GM21576 (cell line): ENCODE results near the gene METTL9.
"Not testable (repeated sequence)": the region's sequence is repeated elsewhere in the genome, so short reads cannot be mapped to it uniquely, and the experiment has no call there.

Source experiments
- ATAC-seq: cut with Tn5 transposase; IDR thresholded peaks from one replicate; pipeline ENCODE4 v1.9.1; 2021; ENCODE audit warnings: mild to moderate bottlenecking, moderate library complexity; ENCODE audit not compliant: unreplicated experiment

METTL9 gene

GRCh38 chr16:21654881-21655280 lies 55.5 kb downstream of the METTL9 start:
- ATAC-seq: no peak

- ATAC-seq: no peak
Observed at GRCh38 chr16:21656795-21657768, 57.7 kb downstream of the METTL9 start.

- no peak for ATAC-seq
Observed at GRCh38 chr16:21659124-21659523, 59.7 kb downstream of the METTL9 start.

- no peak for ATAC-seq
Observed at GRCh38 chr16:21663889-21664647, 64.7 kb downstream of the METTL9 start, which contains the start of gene OTOA. OTOA (plus strand) TSS chr16:21663968; CDS start chr16:21678515, 14,547 bp downstream.

DNA sequence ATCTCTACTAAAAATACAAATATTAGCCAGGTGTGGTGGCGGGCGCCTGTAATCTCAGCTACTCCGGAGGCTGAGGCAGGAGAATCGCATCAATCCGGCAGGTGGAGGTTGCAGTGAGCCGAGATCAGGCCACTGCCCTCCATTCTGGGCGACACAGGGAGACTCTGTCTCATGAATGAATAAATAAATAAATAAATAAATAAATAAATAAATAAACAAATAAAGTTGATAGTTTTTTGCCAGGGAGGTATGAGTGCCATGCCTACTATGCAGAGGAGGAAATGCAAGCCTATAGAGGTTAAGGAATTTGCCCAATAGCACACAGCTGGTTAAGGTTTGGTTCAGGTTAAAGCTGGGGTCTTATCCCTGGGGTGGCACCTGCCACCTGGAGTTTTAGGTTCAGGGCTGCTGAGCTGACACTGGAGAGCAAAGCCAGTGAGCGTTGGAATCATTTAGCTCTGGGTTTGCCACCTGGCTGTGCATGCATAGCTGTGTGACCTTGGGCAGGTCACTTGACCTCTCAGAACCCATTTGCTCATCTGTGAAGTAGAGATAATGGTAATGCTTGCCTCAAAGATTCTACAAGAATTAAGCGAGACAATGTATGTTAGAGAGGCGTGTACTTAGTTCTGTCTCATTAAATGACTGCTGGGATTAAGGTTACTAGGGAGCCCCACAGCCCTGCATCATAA lies 65.6 kb downstream of the METTL9 start:
- ATAC-seq: no peak

DNA sequence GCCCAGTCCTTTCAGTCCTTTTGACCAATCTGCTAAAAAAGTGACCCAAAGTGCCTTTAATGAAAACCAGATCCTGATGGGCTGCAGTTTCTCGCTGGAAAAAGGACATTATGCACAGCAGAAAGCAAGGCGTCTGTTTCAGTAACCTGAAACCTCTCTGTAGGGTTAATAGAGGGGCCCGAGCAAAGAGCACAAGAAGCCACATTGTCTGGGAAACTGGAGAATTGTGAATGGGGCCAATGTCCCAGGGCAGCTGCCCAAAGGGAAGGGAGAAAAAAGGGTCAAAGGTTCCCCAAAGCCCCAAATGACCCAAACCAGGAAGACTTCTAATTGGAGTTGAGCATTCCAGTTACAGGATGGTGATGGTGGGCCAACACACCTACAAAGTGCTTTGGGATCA lies 67.4 kb downstream of the METTL9 start:
- ATAC-seq: no peak

GRCh38 chr16:21667575-21667974 lies 68.2 kb downstream of the METTL9 start:
- no peak for ATAC-seq

DNA sequence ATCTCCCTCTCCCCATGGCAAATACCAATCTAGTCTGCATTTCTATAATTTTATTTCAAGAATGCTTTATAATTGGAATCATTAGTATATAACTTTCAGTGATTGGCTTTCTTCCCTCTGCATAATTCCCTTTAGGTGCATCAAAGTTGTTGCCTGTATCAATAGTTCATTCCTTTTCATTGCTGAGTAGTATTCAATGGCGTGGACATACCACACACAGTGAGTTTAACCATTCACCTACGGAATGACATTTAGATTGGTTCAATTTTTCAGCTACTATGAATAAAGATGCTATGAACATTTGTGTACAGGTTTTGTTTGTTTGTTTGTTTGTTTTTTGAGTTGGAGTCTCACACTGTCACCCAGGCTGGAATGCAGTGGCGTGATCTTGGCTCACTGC lies 74.1 kb downstream of the METTL9 start:
- ATAC-seq: no peak

- ATAC-seq: not testable (repeated sequence)
Observed at GRCh38 chr16:21674456-21674855, 75.1 kb downstream of the METTL9 start.

- not testable (repeated sequence) for ATAC-seq
Observed at GRCh38 chr16:21680714-21681113, 81.3 kb downstream of the METTL9 start.

DNA sequence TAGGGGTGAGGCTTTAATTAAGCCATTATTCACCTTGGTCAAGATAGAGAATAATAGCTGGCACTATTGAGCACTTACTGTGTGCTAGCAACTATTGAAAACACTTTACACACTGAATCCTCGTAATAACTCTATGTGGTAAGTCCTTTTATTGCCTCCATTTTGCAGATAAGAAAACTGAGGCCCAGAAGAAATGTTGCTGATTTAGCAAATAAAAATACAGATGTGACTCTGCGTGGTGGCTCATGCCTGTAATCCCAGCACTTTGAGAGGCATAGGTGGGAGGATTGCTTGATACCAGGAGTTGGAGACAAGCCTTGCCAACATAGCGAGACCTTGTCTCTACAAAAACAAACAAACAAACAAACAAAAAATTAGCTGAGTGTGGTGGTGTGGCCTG lies 83.8 kb downstream of the METTL9 start:
- ATAC-seq: no peak

- no peak for ATAC-seq
Observed at GRCh38 chr16:21684199-21684598, 84.8 kb downstream of the METTL9 start.

- ATAC-seq: no peak
Observed at GRCh38 chr16:21685034-21685455, 85.7 kb downstream of the METTL9 start.

DNA sequence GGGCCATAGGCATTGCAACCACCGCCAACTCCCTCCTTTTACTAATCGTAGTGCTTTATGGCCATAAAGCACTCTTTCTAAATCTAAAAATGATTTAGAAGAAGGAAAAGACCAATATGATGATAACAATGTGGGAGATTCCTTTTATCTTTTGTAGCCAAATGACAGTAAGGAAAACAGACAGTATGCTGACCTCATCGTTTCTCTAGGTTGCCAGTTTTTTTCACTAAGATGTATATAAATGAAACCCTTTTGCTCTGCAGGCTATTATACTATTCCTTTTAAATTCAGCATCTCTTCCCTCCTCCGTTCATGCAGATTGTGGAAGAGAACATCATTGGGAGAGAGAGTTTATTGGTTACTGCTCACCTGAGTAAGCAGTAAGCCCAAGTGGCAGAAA lies 89.7 kb downstream of the METTL9 start:
- no peak for ATAC-seq

DNA sequence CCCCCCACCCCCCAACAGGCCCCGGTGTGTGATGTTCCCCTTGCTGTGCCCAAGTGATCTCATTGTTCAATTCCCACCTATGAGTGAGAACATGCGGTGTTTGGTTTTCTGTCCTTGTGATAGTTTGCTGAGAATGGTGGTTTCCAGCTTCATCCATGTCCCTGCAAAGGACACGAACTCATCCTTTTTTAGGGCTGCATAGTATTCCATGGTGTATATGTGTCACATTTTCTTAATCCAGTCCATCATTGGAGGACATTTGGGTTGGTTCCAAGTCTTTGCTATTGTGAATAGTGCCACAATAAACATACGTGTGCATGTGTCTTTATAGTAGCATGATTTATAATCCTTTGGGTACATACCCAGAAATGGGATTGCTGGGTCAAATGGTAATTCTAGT lies 91.6 kb downstream of the METTL9 start:
- not testable (repeated sequence) for ATAC-seq

- ATAC-seq: no peak
Observed at GRCh38 chr16:21694609-21695008, 95.2 kb downstream of the METTL9 start.

GRCh38 chr16:21697032-21697431 lies 97.7 kb downstream of the METTL9 start:
- no peak for ATAC-seq

GRCh38 chr16:21698169-21699032 lies 99.0 kb downstream of the METTL9 start:
- no peak for ATAC-seq

- no peak for ATAC-seq
Observed at GRCh38 chr16:21701271-21701670, 101.9 kb downstream of the METTL9 start.

GRCh38 chr16:21702276-21702675 lies 102.9 kb downstream of the METTL9 start:
- no peak for ATAC-seq
